CD4-positive, alpha-beta T cell treated with Interleukin-15 for 4 hours (primary cell): ENCODE data around the gene PRKCH.
A peak's percentile ranks its signal among the peaks of the same experiment; 100 is the strongest.

Source experiments
- DNase-seq: peaks from one replicate; pipeline ENCODE4 v3.0.0-alpha.2; 2020; ENCODE audit warnings: low spot score

Gene PRKCH

DNA sequence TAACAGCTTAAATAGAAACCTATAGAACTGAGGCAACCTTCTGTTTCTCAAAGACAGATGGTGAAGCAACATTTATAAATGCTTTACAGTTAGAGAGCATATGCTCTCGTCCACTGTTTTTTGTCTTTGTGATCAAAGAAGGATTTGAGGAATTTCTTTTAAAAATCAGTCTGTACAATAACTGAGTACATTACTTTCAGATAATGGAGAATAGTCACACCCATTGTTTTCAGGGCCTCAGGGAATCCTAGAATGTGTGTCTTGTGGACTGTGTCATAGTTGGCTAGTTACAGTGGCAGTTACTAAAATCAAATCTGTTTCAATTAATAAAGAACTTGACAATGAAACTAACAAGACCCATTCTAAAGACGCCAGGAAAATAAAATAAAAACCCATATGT is 107.9 kb downstream of the PRKCH start:
- no peak for DNase-seq

DNA sequence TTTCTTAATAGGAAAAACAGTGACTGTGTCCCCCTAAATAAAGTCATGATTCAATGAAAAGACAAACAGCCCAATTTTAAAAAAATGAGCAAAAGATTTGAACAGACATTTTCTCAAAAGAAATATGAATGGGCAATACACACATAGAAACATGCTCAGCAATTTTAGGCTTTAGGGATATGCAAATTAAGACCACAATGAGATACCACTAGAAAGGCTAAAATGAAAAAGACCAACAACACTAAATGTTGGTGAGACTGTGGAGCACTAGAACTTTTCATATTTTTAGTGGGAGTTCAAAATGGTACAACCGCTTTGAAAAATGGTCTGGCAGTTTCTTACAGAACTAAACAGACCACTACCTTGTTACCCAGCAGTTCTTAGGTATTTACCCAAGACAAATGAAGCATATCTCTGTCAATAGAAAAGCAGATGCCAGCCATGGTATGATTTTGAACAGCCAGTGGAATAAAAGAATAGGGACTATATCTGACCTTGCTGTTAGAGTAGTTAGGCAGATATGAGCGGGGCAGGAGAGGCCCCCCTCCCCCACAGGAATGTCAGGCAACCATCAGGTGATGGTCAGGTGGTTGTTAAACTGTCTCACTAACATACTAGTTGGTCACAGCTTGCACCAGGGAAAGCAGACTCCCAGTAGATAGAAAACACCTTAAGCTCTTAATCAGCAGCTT is 108.8 kb downstream of the PRKCH start:
- DNase-seq: no peak

DNA sequence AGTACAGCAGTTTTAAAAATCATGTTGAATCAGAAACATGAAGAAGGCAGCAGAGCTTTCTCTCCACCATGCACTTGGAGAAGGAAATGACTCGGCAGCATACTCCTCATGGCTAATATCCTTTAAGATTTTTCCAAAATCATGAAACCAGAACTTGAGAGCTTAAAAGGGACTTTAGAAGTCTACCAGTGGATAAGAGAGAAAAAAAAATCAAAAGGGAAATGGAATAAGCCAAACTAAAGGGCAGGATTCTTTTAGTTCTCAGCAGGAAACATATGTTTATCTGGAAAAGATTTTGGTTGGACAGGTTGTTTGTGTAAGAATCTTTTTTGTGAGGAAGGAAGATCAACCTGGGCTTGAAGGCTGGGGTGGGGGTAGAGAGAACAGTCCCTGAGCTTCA is 111.8 kb downstream of the PRKCH start:
- DNase-seq: no peak

DNA sequence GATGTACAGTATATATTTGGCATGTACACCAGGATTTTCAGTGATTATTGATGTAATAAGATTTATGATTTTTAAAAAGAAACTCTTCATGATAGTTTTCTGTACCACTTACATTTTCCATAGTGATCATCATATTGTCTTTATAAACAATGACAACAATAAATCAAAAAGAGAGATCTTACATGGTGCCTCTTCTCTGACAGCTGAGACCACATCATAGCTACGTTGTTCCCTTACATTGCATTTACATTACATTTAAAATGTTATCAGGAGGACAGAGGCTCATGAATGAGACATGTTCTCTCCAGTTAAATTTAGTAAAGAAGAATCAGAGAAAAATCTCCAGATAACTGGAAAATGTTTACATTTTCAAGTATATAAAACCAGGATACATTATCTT is 112.4 kb downstream of the PRKCH start:
- DNase-seq: no peak

DNA sequence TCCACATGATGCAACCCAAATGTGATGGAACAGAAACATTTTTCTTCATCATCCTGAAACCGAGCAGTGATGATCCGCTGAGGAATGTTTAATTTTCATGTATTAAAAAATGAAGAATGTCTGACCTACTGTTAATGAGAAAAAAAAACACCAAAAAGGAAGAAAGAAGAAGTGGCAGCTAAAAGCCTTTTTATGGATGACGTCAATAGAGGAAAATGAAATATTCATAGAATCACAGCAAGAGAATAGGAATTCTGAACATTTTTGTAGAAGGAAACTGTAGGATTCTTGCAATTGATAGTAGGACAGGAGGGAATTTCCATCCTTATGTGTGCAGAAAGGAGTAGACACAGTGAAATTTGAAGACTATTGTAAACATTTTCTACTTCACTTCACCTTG is 112.9 kb downstream of the PRKCH start:
- DNase-seq: no peak

DNA sequence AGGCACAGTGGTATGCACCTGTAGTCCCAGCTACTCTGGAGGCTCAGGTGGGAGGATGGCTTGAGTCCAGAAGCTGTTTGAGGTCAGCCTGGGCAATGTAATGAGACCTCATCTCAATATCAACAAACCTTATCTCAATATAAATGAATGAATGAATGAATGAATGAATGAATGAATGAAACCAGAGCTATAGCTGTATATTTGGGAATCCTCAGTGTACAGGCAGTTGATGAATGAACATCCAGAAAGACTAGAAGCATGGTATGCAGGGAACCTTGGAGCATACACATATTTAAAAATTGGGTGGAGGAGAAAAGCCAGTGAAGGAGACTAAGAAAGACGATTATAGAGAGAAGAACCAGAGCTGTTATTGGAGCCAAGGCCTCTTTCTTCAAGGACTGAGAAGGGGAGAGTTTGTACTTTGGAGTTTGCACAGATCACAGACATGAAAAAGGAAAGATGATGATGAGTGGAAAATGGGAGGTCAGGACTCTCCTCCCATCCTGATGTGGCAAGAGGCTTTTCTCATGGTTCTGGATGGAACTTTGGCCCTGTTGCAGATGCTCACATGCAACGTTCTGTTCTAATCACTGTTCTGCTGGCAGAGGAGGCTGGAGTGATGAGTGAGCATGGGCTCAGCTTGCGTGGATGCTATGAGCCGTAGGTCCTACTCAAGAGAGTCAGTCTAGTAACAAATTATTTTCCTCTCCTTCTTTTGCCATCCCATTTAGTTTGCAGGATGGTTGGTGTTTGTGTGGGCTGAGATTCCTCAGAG is 114.4 kb downstream of the PRKCH start:
- DNase-seq: no peak

DNA sequence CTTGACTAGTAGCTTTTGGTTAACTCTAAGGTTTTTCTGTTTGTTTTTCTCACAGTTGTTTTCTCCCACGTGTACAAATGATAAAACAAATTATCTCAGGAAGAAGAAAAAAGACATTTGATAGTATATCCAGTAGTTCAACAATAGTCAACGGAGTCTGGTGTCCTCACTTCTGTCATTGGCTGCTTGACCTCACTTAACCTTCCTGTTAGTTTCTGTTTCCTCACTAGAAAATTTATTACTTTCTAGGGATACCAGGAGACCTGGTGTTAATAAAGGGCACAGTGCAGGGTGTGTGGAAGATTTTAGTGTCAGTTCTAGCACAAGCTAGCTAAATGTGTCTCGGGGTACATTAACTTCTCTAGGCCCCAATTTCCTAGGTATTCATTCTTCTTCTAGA is 116.0 kb downstream of the PRKCH start:
- no peak for DNase-seq

DNA sequence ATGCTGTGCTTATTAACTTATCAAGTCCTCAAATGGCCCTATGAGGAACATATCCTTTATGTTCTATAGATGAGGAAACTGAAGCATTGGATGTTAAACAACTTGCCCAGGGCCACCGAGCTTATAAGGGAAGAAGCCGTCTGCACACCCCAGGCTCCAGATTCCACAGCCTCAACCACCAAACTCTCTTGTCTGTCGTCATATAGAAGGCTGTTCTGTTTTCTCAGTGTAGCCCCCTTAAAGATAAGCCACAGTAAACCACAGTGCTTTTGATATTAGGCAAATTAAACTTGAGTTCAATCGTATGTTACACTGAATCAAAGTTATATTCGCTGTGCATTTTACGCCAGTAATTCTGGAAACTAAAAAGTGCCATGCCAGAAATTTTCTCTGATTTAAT is 116.7 kb downstream of the PRKCH start:
- DNase-seq: no peak

DNA sequence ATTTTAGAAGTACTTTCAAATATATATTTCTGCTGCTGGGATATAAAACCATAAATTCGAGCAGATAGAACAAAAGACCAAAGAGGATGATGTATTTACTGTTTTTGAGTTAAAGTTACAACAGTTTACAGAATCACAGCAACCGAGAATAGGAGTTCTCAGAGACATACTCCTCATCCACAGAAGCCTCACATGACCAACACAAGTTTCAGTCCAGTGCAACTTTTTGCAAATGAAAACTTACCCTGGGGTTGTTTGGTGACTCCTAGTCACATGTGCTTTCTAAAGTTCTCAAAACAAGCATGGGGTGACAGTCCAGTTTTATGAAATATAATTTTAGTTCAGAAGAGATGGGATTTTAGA is 117.1 kb downstream of the PRKCH start:
- DNase-seq: peak; percentile 24

DNA sequence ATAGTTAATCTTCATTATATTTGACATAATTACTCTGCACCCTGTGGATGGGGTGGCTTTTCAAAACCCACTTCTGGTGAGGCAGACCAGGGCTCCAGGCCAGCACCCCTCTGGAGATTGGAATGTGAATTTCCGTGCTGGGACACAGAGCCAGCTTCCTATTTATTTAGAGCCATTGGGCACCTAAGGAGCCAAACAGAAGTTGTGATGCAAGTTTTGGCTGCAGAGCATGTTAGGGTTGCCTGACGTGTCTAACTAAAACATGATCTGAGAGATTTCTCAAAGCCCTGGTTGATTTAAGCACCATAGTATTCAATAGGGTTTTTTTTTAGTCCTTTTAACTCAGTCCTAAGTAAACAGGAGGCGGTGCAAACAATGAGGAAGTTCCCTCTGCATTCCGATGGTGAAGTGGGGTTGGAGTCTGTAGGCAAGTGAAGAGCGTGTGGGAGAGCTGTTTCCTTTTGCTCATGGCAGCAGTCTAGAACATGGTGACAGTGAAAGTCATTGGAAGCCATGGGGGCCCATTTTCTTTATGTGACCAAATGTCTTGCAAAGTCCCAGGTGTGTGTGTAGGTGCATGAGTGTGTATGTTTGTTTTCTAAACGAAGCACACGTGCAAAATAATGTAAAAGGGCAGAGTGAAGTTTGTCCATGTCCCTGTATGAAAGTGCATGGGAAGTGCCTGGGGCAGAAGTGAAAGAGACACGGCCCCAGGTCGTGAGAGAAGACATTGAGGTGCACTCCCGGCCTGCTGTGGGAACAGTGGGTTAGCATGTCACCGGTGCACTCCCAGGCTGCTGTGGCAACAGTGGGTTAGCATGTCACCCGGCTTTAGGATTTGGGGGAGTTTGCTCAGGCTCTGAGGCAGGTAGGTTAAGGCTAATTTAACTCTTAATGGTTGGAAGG is 117.7 kb downstream of the PRKCH start:
- DNase-seq: peak; percentile 27

DNA sequence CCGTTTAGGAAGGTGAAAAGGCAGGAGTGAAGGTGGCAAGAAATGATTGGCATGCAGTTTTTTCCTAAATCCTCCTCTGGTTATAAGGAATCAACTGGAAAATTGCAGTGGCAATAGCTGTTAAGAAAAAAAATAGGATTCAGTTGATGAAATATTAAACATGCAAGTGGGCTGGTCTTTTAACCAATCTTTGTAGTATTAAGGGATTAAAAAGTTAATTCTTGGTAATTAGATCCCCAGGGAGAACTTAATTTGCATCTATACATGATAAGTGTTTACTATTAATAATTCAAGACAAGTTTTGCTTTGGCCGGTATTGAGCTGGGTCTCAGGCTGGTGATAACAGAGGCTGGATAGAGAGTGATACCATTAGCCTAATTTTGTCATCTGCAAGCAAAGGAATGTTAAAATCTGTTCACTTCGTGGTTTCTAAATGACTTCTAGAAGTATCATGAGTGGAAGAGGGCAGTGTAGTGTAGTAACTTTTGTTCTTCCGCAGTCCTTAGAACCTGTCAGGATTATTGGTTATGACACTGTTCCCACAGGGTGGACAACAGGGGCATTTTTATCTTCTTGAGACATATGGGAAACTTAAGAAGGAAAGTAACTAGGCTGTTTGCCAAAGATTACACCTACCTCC is 118.5 kb downstream of the PRKCH start:
- no peak for DNase-seq

DNA sequence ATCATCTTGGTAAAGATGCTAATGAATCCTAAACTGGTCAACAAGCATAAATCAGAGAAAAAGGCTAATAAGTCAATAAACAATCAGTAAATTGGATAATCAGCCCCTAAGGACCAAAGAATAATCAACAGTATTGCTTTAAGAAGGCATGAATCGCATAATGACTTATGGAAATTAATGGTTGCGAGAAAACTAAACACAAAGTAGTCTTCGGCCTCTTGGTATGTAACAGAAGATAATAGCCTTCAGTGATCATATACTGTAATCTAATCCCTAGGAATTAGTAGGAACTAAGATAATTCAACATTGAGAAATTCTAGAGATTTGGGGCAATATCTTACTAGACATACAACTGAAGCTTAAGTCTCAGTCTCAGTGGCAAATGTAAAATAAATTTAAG is 122.1 kb downstream of the PRKCH start:
- DNase-seq: no peak

DNA sequence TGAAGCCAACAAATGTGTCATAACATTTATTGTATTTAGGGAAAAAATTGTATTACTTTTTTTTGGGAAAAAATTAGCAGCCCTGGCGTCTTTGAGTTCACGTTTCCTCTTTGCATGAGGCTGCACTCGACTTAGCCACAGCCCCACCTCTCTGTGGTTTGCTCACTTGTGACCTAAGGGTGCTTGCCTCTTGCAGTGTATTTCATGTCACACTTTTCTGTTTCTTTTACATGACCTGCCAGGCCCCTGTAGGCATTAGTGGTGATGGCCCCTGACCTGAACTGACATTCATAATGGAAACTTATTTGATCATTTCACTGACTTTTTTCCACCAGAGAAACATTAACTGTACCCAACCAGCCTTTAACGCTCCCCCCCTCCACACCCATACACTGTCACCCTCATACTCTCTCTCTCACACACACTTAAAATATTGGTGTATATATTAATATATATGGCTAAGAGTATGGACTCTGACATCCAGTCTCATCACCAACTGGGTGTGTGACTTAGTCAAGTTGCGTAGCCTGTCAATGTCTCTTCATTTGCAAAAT is 122.9 kb downstream of the PRKCH start:
- DNase-seq: peak; percentile 64

DNA sequence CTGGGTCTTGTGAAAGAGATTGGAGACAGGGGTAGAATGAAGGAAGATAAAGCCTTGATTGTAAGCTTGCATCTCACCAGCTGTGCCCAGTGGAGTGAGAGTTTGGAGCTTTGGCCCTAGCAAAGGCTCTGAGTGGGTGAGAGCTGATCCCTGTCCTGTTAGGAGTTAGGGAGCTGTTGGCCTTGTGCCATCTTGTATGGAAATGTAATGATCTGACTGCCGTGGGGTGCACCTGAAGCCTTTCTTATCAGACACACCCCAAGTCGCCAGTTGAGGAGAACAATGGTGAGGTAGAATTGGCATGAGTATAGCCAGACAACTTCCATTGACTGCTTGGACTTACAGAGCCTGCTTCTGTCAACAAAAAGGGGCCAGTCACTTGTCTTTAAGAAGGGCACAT is 130.1 kb downstream of the PRKCH start:
- no peak for DNase-seq

DNA sequence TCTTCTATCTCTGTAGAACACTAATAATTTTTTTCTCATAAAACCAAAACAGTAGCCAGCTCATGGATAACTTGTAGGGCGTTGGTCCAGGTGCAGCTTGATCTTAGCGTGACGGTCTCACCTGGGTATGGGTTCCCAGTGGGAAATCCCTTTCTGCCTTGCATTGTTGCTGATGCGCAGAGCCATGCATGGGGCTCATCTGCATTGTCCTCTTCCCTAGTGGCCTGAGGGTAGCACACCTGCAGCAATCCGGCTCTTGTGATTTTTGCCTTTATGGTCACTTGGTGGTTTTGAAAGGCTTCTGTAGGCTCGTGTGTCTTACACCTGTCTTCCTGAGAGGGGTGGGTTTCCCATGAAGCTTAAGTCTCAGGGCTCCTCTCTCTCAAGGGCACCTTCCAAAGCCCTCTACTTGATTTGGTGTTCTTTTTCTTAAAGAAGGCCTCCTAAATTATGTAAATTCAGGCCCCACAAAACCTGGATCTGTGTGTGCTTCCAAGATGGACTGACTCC is 130.6 kb downstream of the PRKCH start:
- DNase-seq: no peak

DNA sequence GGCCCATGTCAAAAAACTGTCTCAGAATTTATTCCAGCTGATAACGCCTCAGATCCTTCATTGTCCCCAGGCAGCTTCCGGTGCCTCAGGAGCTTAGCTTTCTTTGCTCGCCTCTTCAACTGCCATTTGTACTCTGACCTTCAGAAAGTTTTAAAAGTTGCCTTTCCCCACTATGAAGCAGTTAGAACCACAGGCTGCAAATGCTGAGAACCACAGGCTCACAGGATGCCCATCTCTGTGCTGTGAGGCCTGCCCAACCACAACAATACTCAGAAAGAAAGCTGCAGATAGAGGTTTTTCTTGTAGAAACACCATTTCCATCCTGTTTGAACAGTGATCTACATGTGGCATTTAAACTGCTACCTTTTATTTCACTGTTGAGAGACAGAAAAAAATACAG is 131.1 kb downstream of the PRKCH start:
- DNase-seq: peak; percentile 84

DNA sequence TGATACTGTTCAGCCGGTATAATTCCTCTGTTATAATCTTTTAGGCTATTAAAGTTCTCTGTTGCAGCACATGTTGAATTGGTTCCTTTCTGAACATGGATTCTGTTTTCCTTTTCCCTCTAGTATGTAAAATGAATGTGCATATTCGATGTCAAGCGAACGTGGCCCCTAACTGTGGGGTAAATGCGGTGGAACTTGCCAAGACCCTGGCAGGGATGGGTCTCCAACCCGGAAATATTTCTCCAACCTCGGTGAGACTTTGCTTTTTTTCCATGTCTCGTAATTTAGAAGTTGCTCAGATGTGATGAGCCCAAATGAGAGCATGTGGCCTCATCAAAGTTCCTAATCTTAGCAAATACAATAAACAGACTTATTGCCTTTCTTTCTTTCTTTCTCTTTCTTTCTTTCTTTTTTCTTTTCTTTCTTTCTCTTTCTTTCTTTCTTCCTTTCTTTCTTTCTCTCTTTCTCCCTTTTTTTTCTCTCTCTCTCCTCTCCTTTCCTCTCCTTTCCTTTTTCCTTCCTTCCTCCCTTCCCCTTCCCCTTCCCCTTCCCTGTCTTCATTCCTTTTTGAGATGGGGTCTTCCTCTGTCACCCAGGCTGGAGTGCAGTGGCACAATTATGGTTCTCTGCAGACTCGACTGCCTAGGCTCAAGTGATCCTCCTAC is 131.9 kb downstream of the PRKCH start:
- no peak for DNase-seq

DNA sequence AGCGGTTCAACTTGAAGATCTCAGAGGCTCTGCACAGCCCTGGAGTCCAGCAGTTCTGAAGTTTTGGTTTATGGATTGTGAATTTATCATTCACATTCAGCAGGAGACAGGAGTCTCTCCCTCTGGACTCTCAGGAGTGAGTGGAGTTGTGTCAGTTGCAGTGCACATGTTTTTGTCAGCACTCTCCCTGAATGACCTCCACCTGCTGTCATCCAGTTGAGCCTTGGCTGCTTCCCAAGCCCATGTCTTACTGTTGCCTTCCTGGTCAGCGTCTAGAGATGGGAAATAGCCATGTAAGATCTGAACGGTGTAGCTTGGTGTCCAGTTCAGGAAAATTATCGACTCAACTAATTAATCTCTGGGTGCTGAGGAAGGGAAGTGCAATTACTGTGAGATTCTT is 133.2 kb downstream of the PRKCH start:
- no peak for DNase-seq

DNA sequence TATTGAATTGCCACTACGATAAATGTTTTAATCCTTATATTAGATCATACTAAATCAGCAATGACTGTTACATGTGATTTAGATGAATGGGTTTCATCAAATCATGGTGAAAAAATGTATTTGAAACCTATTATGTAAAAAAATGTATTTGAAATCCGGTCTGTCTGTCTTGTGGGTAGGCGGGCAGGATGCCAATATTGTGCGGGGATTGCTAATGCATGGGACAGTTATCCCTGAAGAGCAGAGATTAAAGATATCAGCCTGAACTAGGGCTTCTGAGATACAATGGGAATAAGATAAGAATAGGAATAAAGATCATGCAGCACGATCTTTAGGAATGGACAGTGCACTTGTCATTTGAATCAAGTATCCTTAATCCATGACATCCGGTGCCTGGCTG is 134.0 kb downstream of the PRKCH start:
- DNase-seq: no peak

DNA sequence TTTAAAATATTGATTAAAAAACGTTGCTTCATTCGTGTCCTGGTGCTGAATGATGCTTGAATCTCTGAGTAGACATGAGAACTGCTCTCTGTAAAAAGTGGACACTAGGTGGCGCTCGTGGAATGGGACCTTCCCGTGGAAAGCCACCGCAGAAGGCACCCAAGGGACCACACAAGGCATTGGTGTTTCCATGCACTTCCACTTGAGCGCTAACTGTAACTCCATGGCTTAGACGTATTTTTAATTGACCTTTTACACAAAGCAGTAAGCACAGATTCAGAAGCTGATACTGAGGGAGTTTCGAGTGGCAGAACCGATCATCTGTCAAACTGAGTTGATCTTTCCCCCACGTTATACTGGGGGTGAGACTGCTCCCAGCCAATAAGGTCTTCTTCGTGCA is 135.3 kb downstream of the PRKCH start:
- DNase-seq: peak; percentile 85

DNA sequence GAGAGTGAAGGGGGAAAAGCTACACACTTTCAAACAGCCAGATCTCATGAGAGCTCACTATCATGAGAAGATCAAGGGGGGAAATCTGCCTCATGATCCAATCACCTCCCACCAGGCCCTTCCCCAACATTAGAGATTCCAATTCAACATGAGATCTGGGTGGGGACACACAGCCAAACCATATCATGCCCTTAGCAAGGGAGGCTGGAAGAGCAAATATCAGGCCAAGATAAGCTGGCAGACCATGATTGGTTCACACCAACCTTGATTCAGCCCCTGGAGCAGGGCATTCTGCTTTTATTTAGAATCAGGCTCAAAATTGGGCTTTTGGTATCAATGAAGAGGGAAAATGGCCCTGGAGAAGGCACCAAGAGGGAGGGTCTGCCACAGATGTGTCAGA is 137.4 kb downstream of the PRKCH start:
- DNase-seq: no peak
